GM18858 (cell line): ENCODE measurements around the gene ITGB4.
"Not testable (repeated sequence)": the region's sequence is repeated elsewhere in the genome, so short reads cannot be mapped to it uniquely, and the experiment has no call there.

Experiments
- ATAC-seq: cut with Tn5 transposase; IDR thresholded peaks from one replicate; pipeline ENCODE4 v1.9.1; 2021; ENCODE audit not compliant: unreplicated experiment

ITGB4 gene

GRCh38 chr17:75767881-75768280, 46.6 kb downstream of the ITGB4 start:
- ATAC-seq = no peak

GRCh38 chr17:75769536-75769935, 48.3 kb downstream of the ITGB4 start:
- ATAC-seq = no peak

GRCh38 chr17:75771334-75772281, 50.3 kb downstream of the ITGB4 start:
- ATAC-seq = no peak

- ATAC-seq = no peak
Measured at GRCh38 chr17:75773121-75773807, 52.0 kb downstream of the ITGB4 start.

- ATAC-seq = no peak
Measured at GRCh38 chr17:75773808-75774470, 52.7 kb downstream of the ITGB4 start.

- no peak for ATAC-seq
Measured at GRCh38 chr17:75774471-75774990, 53.3 kb downstream of the ITGB4 start.

GRCh38 chr17:75774991-75775668, 53.9 kb downstream of the ITGB4 start:
- no peak for ATAC-seq

GRCh38 chr17:75776386-75777295, 55.4 kb downstream of the ITGB4 start:
- no peak for ATAC-seq

GRCh38 chr17:75777296-75777922, 56.1 kb downstream of the ITGB4 start:
- ATAC-seq = no peak

- not testable (repeated sequence) for ATAC-seq
Measured at GRCh38 chr17:75778066-75778860, 57.0 kb downstream of the ITGB4 start.

- no peak for ATAC-seq
Measured at GRCh38 chr17:75778861-75779249, 57.6 kb downstream of the ITGB4 start.

GRCh38 chr17:75779250-75779986, 58.2 kb downstream of the ITGB4 start:
- peak; percentile 60 for ATAC-seq

- ATAC-seq = no peak
Measured at GRCh38 chr17:75779987-75780889, 59.0 kb downstream of the ITGB4 start.

- ATAC-seq = no peak
Measured at GRCh38 chr17:75783069-75783783, 62.0 kb downstream of the ITGB4 start.

- no peak for ATAC-seq
Measured at GRCh38 chr17:75783803-75784472, 62.7 kb downstream of the ITGB4 start.
